HG03103 (cell line): ENCODE measurements around the gene LRRC1.

Source experiments
- ATAC-seq: cut with Tn5 transposase; IDR thresholded peaks from one replicate; pipeline ENCODE4 v1.9.1; 2021; ENCODE audit warnings: low read depth; ENCODE audit not compliant: unreplicated experiment

Gene LRRC1

GRCh38 chr6:53813096-53813495, 18.3 kb downstream of the LRRC1 start:
- no peak for ATAC-seq

GRCh38 chr6:53813801-53814200, 19.0 kb downstream of the LRRC1 start:
- no peak for ATAC-seq

GRCh38 chr6:53814353-53814752, 19.5 kb downstream of the LRRC1 start:
- ATAC-seq: no peak

GRCh38 chr6:53815381-53816119, 20.7 kb downstream of the LRRC1 start:
- ATAC-seq: no peak

DNA sequence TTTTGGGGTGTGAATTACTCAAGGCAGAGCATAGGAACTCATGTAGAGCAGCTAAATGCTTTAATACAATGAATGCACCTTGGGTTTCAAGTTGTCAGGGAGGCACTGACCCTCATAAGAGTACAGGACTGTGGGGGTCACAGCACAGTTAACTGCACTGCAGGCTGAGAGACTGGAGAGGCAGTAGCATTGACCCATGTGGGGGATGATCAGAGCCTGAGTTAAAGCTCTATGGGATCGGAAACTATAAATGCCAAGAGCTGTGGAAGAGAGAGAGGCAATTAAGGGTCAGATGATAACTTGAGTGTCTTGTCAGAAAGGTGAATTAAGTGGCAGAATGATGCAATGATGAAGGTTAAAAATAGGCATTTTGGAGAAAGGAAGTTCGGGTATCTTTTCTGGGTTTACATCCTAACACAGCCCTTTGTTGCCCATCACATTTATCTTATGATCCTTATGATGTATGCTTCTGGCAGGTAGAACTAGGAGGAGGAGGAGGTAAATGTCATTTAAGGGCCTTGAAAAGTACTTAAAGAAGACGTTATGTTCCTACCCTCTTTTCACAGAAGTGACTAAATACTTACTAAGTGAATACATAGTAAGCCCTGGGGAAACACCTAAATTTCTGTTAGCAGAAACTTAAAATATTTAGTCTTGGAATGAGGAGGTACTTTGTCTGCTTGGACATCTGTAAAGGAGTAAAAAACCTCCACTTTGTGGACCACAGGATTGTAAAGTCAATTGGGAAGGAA, 24.2 kb downstream of the LRRC1 start:
- ATAC-seq: no peak

GRCh38 chr6:53822401-53823125, 27.8 kb downstream of the LRRC1 start:
- ATAC-seq: no peak

DNA sequence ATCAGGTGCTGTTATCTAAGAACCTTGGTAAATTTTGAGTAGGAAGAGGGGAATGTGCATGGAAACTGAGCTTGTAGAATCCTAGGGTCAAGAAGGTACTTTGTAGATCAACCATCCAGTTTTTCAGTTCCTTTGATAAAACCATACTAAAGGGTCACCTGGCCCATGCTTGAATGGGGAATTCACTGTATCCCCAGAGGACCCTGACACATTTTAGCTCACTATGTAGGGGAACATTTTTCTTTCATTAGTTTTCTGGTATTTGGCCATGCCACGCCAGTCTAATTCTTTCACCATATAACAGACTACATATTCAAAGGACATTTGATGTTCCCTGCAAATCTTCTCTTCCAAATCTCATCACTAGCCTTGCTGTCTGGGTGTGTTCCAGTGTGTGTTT, 29.9 kb downstream of the LRRC1 start:
- ATAC-seq: no peak

DNA sequence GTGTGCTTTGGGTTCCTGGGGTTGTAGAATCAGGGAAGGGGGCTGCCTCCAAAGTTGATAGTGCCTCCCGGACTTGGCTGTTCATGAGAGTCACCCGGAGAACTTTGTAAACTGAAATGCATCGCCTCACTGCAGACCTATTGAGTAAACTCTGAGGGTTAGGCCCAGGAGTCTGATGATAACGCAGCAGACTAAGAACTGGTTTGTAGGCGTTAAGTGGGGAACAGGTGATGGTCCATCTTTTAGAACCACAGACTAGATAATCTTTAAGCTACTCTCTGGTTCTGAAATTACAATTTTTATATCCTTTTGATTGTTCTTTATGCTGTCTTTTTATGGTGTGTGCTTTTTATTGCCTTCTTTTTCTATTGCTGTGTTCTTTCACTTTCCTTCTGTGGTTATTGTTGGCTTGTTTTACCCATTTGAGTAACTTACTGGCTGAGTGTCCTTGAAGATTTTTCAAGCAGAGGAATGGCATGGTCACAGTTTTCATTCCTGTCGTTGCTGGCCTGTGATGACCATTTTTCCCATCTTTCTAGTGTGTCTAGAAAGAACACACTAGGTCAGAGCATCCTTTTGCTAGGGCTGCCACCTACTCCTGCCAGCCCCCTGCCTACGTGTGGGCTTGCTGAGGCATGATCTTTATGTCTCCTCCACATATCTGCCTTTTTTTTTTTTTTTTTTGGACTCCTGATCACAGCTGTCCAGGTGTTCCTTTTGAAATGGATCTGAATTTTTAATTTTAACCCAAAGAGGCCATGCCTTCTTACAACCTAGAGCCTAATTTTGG, 30.9 kb downstream of the LRRC1 start:
- no peak for ATAC-seq

DNA sequence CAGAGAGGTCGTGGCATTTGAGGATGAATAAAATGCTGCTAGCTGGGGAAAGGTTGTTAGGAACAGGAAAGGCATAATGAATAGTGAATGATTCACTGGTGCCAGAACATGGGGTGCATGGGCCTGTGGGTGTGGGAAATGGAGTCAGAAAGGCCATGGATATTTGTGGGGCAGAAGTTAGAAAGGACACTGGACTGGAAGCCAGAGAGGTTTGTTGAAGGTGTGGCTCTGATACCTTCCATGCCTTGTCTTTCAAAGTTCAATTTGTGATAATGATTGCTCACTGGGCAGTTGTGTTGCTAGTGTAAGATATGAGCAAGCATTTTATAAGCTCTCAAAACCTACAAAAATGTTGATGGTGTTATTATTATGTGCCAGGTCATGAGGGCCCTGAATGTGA, 32.7 kb downstream of the LRRC1 start:
- no peak for ATAC-seq

DNA sequence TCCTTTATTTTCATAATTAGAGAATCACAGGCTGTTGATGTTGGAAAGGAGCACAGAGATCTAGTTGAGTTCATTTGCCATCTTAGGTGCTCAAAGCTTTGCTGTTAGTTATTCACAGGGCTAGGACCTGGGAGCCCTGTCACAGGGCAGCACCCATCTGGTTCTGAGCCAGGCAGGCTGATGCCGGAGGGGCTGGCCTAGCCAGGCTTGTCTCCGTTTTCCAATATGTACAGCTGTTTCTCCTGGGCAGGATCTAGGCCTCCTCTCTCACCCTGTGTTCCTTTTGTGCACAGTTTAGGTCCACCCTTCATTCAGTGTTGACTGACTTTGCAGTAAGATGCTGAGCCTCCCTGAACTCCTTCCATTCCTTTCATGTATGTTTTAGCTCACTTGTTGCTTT, 33.4 kb downstream of the LRRC1 start:
- no peak for ATAC-seq

GRCh38 chr6:53828966-53829697, 34.3 kb downstream of the LRRC1 start:
- ATAC-seq: no peak

GRCh38 chr6:53829698-53830221, 35.0 kb downstream of the LRRC1 start:
- ATAC-seq: no peak

DNA sequence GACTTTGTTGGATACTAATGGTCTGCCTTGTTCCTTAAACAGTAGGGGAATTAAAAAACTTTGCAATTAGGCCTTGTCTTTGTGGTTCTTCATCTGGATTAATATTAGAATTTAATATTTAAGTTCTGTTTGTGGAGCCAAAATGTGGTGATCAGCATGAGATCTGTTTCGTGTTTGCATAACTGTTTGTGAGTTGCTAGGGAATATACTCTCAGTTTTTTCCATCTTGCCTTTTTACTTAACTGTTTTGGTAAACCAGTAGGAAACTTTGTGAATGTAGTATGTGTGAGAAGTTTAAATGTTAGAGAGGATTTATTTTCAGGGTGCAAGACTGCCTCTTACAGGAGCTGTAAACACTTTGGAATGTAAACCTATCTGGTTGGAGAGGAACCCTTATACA, 35.6 kb downstream of the LRRC1 start:
- ATAC-seq: no peak

GRCh38 chr6:53831081-53831869, 36.5 kb downstream of the LRRC1 start:
- no peak for ATAC-seq

GRCh38 chr6:53831936-53832660, 37.3 kb downstream of the LRRC1 start:
- no peak for ATAC-seq

GRCh38 chr6:53833155-53833554, 38.4 kb downstream of the LRRC1 start:
- ATAC-seq: no peak

DNA sequence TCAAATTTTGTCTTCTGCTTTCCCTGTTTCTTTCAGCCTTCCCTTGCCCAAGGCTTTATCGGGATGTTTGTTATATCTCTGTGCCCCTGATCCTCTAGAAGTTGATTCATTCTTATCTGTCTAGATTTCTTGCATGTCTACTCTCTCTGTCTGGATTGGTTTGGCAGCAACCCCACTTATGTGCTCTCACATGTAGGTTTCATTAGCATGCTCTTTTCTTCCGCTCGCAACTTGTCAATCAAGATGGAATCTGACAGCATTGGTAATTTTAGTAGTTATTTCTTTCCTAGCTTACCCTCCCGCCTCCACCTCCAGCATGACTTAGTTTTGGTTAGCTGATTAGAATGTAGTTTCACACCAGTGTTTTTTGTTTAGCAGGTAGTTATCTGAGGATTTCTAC, 39.3 kb downstream of the LRRC1 start:
- ATAC-seq: no peak
